Effector CD8-positive, alpha-beta T cell (primary cell): Measurements from ENCODE around the gene MRPS27.

Source experiments
- DNase-seq: peaks from one replicate; lab custom pipeline; 2025; lab: John Stamatoyannopoulos, UW

The MRPS27 gene

GRCh38 chr5:72256536-72256935 lies 63.5 kb downstream of the MRPS27 start:
- no peak for DNase-seq

- DNase-seq, result no peak
These were observed 64.4 kb downstream of the MRPS27 start for GRCh38 chr5:72255670-72256069.

GRCh38 chr5:72255237-72255636 lies 64.8 kb downstream of the MRPS27 start:
- DNase-seq, result no peak

GRCh38 chr5:72252574-72253155 lies 67.4 kb downstream of the MRPS27 start:
- DNase-seq, result no peak

GRCh38 chr5:72252008-72252407 lies 68.0 kb downstream of the MRPS27 start:
- DNase-seq, result no peak

GRCh38 chr5:72251386-72251785 lies 68.7 kb downstream of the MRPS27 start:
- DNase-seq, result no peak

GRCh38 chr5:72248410-72248981 lies 71.5 kb downstream of the MRPS27 start:
- DNase-seq, result no peak

- no peak for DNase-seq
These were observed 73.0 kb downstream of the MRPS27 start for GRCh38 chr5:72246954-72247442.

GRCh38 chr5:72245951-72246532 lies 74.0 kb downstream of the MRPS27 start:
- no peak for DNase-seq

- no peak for DNase-seq
These were observed 74.5 kb downstream of the MRPS27 start for GRCh38 chr5:72245546-72245945.

- DNase-seq, result no peak
These were observed 75.1 kb downstream of the MRPS27 start for GRCh38 chr5:72244862-72245371.

- DNase-seq, result no peak
These were observed 76.3 kb downstream of the MRPS27 start for GRCh38 chr5:72243706-72244105.

GRCh38 chr5:72242796-72243475 lies 77.1 kb downstream of the MRPS27 start:
- DNase-seq, result no peak

- DNase-seq, result no peak
These were observed 78.6 kb downstream of the MRPS27 start for GRCh38 chr5:72241346-72242003.

GRCh38 chr5:72238712-72239445 lies 81.2 kb downstream of the MRPS27 start:
- no peak for DNase-seq

- DNase-seq, result no peak
These were observed 82.2 kb downstream of the MRPS27 start for GRCh38 chr5:72237879-72238278.

- DNase-seq, result no peak
These were observed 82.6 kb downstream of the MRPS27 start for GRCh38 chr5:72237415-72237814.

GRCh38 chr5:72235725-72236124 lies 84.3 kb downstream of the MRPS27 start:
- no peak for DNase-seq

GRCh38 chr5:72234868-72235267 lies 85.2 kb downstream of the MRPS27 start:
- no peak for DNase-seq

GRCh38 chr5:72234265-72234700 lies 85.8 kb downstream of the MRPS27 start:
- DNase-seq, result no peak

GRCh38 chr5:72233835-72234234 lies 86.2 kb downstream of the MRPS27 start:
- no peak for DNase-seq
